GM12878 (cell line): ENCODE measurements around the gene TIRAP. TPM values are rescaled to one million over a fixed set of nuclear protein-coding genes. Genes with fewer than 3 reads are reported as not detected.

Source experiments
- ATAC-seq: fragments of 200-7000 bp; cut with Tn5 transposase; 3 replicates; pipeline ENCODE4 v1.9.1; 2020; ENCODE audit warnings: mild to moderate bottlenecking, moderate library complexity
- BruUV-seq: library from RNA; stranded (reverse); fragments of 400-500 nt; replicated peaks from 2 replicates; lab custom pipeline; 2021; lab: Mats Ljungman, UMichigan
- CTCF ChIA-PET: fragments of 300-600 bp; sonication (Branson Sonifier 250); formaldehyde crosslinking; extraction: SDS; loops from one replicate; lab custom pipeline; 2021; ENCODE audit warnings: inconsistent platforms; lab: Yijun Ruan, JAX
- POLR2A ChIA-PET: fragments of 350-600 bp; formaldehyde crosslinking; extraction: SDS; loops from one replicate; lab custom pipeline; 2021; ENCODE audit warnings: inconsistent platforms; lab: Charles Lee
- RAD21 ChIA-PET: fragments of 300-600 bp; sonication (Branson Sonifier 250); formaldehyde crosslinking; loops from one replicate; lab custom pipeline; 2023; ENCODE audit warnings: antibody characterized with exemption; ENCODE audit not compliant: unreplicated experiment; lab: Charles Lee
- SMC1A ChIA-PET: fragments of 300-600 bp; sonication (Branson Sonifier 250); formaldehyde crosslinking; loops from one replicate; lab custom pipeline; 2023; ENCODE audit not compliant: unreplicated experiment, uncharacterized antibody; lab: Charles Lee
- DNase-seq: peaks from one replicate; pipeline ENCODE4 v3.0.0-alpha.2; 2011; ENCODE audit warnings: low read depth, low spot score
- FAIRE-seq: peaks from 3 replicates; lab custom pipeline; 2011; peaks lifted over from hg19 to GRCh38; lab: Jason Lieb, UNC
- H2AFZ ChIP-seq: 2 replicates; pipeline ENCODE4 v1.6.0; 2011; ENCODE audit warnings: low read depth, low read length, control low read depth; ENCODE audit not compliant: control insufficient read depth
- H3K27ac ChIP-seq: 2 replicates; pipeline ENCODE4 v1.5.1; 2011; ENCODE audit warnings: control low read depth; ENCODE audit not compliant: control insufficient read depth, insufficient read depth
- H3K27me3 ChIP-seq, 2 experiments: replicated peaks in 1 of 2; 2 replicates each; pipeline versions ENCODE4 v1.6.0 to v1.6.1; 2011; ENCODE audit warnings: low read length in 1 of 2; ENCODE audit not compliant: control insufficient read depth in 2 of 2, insufficient read depth in 2 of 2
- H3K36me3 ChIP-seq, 2 experiments: 2 replicates each; pipeline ENCODE4 v1.5.1; 2011; ENCODE audit warnings: low read length in 1 of 2; ENCODE audit not compliant: control insufficient read depth in 2 of 2, insufficient read depth in 2 of 2
- H3K4me1 ChIP-seq: 2 replicates; pipeline ENCODE4 v1.6.1; 2011; ENCODE audit warnings: mild to moderate bottlenecking, low read length, moderate library complexity, mixed read lengths; ENCODE audit not compliant: control insufficient read depth, insufficient read depth
- H3K4me2 ChIP-seq: 2 replicates; pipeline ENCODE4 v1.6.0; 2011; ENCODE audit warnings: control low read depth; ENCODE audit not compliant: control insufficient read depth, insufficient read depth
- H3K4me3 ChIP-seq: fragments of 200-600 bp; sonication (generic); 2 replicates; pipeline ENCODE4 v1.5.1; 2016
- H3K79me2 ChIP-seq: 2 replicates; pipeline ENCODE4 v1.6.0; 2011; ENCODE audit warnings: low read length; ENCODE audit not compliant: control insufficient read depth, insufficient read depth
- H3K9ac ChIP-seq: 2 replicates; pipeline ENCODE4 v1.8.0; 2011; ENCODE audit warnings: low read length, control low read depth, mixed read lengths; ENCODE audit not compliant: control insufficient read depth, insufficient read depth
- H3K9me3 ChIP-seq: replicated peaks from 3 replicates; pipeline ENCODE4 v1.5.1; 2011; ENCODE audit warnings: mild to moderate bottlenecking, low read length; ENCODE audit not compliant: control insufficient read depth, insufficient read depth
- H4K20me1 ChIP-seq: 2 replicates; pipeline ENCODE4 v1.6.0; 2011; ENCODE audit not compliant: control insufficient read depth, insufficient read depth
- CUX1 ChIP-seq: IDR thresholded peaks from 2 replicates; pipeline ENCODE4 v1.6.1; 2012; ENCODE audit warnings: improper control_type of control experiment, low read depth, low read length; ENCODE audit not compliant: insufficient replicate concordance
- E4F1 ChIP-seq: fragments of 450-650 bp; IDR thresholded peaks from 2 replicates; pipeline ENCODE4 v1.6.1; 2018; ENCODE audit warnings: borderline replicate concordance, mild to moderate bottlenecking; ENCODE audit not compliant: partially characterized antibody
- ESRRA ChIP-seq: IDR thresholded peaks from 2 replicates; pipeline ENCODE4 v1.6.1; 2012; ENCODE audit warnings: mild to moderate bottlenecking, low read length, improper control_type of control experiment
- FOXM1 ChIP-seq: IDR thresholded peaks from 2 replicates; pipeline ENCODE4 v1.6.1; 2012; ENCODE audit warnings: low read depth, mild to moderate bottlenecking, inconsistent platforms, low read length, moderate library complexity
- GATAD2B ChIP-seq: fragments of 450-650 bp; conservative IDR thresholded peaks from 2 replicates; pipeline ENCODE4 v1.6.1; 2017; ENCODE audit warnings: low read depth, mild to moderate bottlenecking, moderate library complexity
- IKZF2 ChIP-seq, 2 experiments: fragments of 450-650 bp; IDR thresholded peaks; 2 replicates each; pipeline ENCODE4 v1.6.1; 2017; ENCODE audit warnings: mild to moderate bottlenecking in 2 of 2, moderate library complexity in 2 of 2
- IRF4 ChIP-seq: IDR thresholded peaks from 2 replicates; pipeline ENCODE4 v1.6.1; 2011; ENCODE audit warnings: low read depth, low read length
- NR2C1 ChIP-seq: fragments of 450-650 bp; IDR thresholded peaks from 2 replicates; pipeline ENCODE4 v1.6.1; 2017; ENCODE audit warnings: antibody characterized with exemption, mild to moderate bottlenecking, moderate library complexity
- NR2F1 ChIP-seq: fragments of 450-650 bp; conservative IDR thresholded peaks from 2 replicates; pipeline ENCODE4 v1.6.1; 2017; ENCODE audit warnings: mild to moderate bottlenecking
- PAX8 ChIP-seq: fragments of 450-650 bp; IDR thresholded peaks from 2 replicates; pipeline ENCODE4 v1.6.1; 2017; ENCODE audit warnings: mild to moderate bottlenecking, moderate library complexity
- SIX5 ChIP-seq: IDR thresholded peaks from 2 replicates; pipeline ENCODE4 v1.6.1; 2011; ENCODE audit warnings: mild to moderate bottlenecking, low read depth, low read length, moderate library complexity; ENCODE audit not compliant: severe bottlenecking
- SRF ChIP-seq, 2 experiments: IDR thresholded peaks; 2 replicates each; pipeline ENCODE4 v1.6.1; 2011; ENCODE audit warnings: low read depth in 2 of 2, low read length in 2 of 2, mild to moderate bottlenecking in 1 of 2, moderate library complexity in 1 of 2
- ZNF207 ChIP-seq: fragments of 450-650 bp; IDR thresholded peaks from 2 replicates; pipeline ENCODE4 v1.6.1; 2014; ENCODE audit warnings: antibody characterized with exemption, mild to moderate bottlenecking, borderline replicate concordance
- ZNF384 ChIP-seq: IDR thresholded peaks from 2 replicates; pipeline ENCODE4 v1.6.1; 2012; ENCODE audit warnings: low read depth, mild to moderate bottlenecking, low read length, improper control_type of control experiment, borderline replicate concordance
- WGBS: methylation state at CpG from one replicate; pipeline ENCODE4 v1.1.6; 2016; ENCODE audit warnings: low lambda C conversion rate; ENCODE audit not compliant: insufficient replicate concordance, insufficient coverage; ENCODE audit errors: missing lambda C conversion rate; 5-methylcytosine and 5-hydroxymethylcytosine counted together
- in situ Hi-C: fragments of 300-500 bp; cut with MboI; formaldehyde crosslinking; loops from 9 replicates; pipeline ENCODE4 v1.14.3; 2018; ENCODE audit warnings: mixed read lengths
- intact Hi-C: fragments of 100-400 bp; cut with micrococcal nuclease; formaldehyde crosslinking; loops from one replicate; pipeline ENCODE4 v1.14.2; 2022; ENCODE audit not compliant: unreplicated experiment
- polyA plus RNA-seq, 11 experiments: library from polyadenylated mRNA; depleted of rRNA in 4 of 11; unstranded in 6 of 11; stranded (reverse) in 5 of 11; fragments of >200 nt; fragmentation: Nextera tagmentation in 4 of 11; fragmentation: Illumina TruSeq in 1 of 11; extraction: Ambion mirVana in 4 of 11; extraction: Trizol in 1 of 11; gene quantifications; 1 replicate in 1 of 11; 2 replicates in 10 of 11; pipeline versions ENCODE4 v1.2.1 to v1.2.3, GENCODE V29; 2011 to 2016; ENCODE audit warnings: inconsistent platforms in 2 of 11, missing spikeins in 2 of 11, low read depth in 1 of 11
- total RNA-seq, 4 experiments: library from RNA; depleted of rRNA in 3 of 4; stranded (reverse); fragments of >200 nt in 3 of 4; fragmentation: Illumina TruSeq in 1 of 4; extraction: Trizol in 1 of 4; gene quantifications; 2 replicates each; pipeline versions ENCODE4 v1.2.1 to v1.2.3, GENCODE V29; 2013 to 2021
- TF ChIP-seq, protein P1 (sequence below): fragments of 450-650 bp; IDR thresholded peaks from 2 replicates; pipeline ENCODE4 v1.6.1; 2017; ENCODE audit warnings: borderline replicate concordance

Gene TIRAP
- total and polyA plus RNA-seq, 10 of the 15 experiments (the other 5 are each of a cell fraction or from before 2014, with no cell fraction given), result 0.76 to 9.9 (median 4.7) TPM

- SMC1A ChIA-PET, result no interaction called here
- 96% methylated on average over 15 of the region's 16 CpGs for WGBS
- Histone ChIP-seq H3K36me3 (peaks cover 34 to 46% of the 10 kb centered on the region in 2 experiments), H2AFZ (no peak overlapping the region), H3K79me2 (no peaks in the 10 kb centered on the region), H3K9ac (no peak overlapping the region), H3K9me3 (no peaks in the 10 kb centered on the region), H3K27me3 (no peaks in the 10 kb centered on the region), H3K4me3 (no peak overlapping the region), H3K4me1 (peaks cover 10% of the 10 kb centered on the region), H4K20me1 (no peaks in the 10 kb centered on the region), H3K27ac (no peak overlapping the region), H3K4me2 (no peak overlapping the region)
- POLR2A ChIA-PET, result no interaction called here
- ATAC-seq, result no peak
- no peak for DNase-seq
- in situ Hi-C loops, result no loop called here
- FAIRE-seq, result no peak
- intact Hi-C loops, result no loop called here
- CTCF ChIA-PET, result no interaction called here
- RAD21 ChIA-PET, result no interaction called here
- BruUV-seq, result no TSS peak
- TF ChIP-seq NR2C1 (no peak), GATAD2B (no peak), ZNF207 (no peak), FOXM1 (no peak), ZNF384 (no peak), SRF (IDR thresholded peaks at IDR 0.05; ENCODE audit: low read depth in 2 of 2, low read length in 2 of 2) (no peak), IKZF2 (IDR thresholded peaks at IDR 0.05) (no peak), IRF4 (no peak), ESRRA (no peak), PAX8 (no peak), CUX1 (no peak), SIX5 (no peak), NR2F1 (no peak), E4F1 (no peak)
- TF ChIP-seq, protein P1, sequence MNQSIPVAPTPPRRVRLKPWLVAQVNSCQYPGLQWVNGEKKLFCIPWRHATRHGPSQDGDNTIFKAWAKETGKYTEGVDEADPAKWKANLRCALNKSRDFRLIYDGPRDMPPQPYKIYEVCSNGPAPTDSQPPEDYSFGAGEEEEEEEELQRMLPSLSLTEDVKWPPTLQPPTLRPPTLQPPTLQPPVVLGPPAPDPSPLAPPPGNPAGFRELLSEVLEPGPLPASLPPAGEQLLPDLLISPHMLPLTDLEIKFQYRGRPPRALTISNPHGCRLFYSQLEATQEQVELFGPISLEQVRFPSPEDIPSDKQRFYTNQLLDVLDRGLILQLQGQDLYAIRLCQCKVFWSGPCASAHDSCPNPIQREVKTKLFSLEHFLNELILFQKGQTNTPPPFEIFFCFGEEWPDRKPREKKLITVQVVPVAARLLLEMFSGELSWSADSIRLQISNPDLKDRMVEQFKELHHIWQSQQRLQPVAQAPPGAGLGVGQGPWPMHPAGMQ, result no peak
Observed at GRCh38 chr11:126343051-126343450, 60.2 kb downstream of the TIRAP start.
